WERI-Rb-1 (cell line): ENCODE measurements around the gene CDH4.

Source experiments
- DNase-seq: peaks from one replicate; pipeline ENCODE4 v3.0.0-alpha.2; 2020
- H3K27ac ChIP-seq: fragments of 250-450 bp; sonication (Bioruptor Pico); 2 replicates; pipeline ENCODE4 v1.5.1; 2020; ENCODE audit warnings: mild to moderate bottlenecking, moderate library complexity
- H3K27me3 ChIP-seq: fragments of 250-450 bp; sonication (Bioruptor Pico); 2 replicates; pipeline ENCODE4 v1.5.1; 2021; ENCODE audit warnings: mild to moderate bottlenecking, low read depth, moderate library complexity; ENCODE audit not compliant: insufficient read depth, severe bottlenecking
- H3K36me3 ChIP-seq: fragments of 250-450 bp; sonication (Bioruptor Pico); 2 replicates; pipeline ENCODE4 v1.5.1; 2020; ENCODE audit warnings: mild to moderate bottlenecking, moderate library complexity
- H3K4me3 ChIP-seq: 2 replicates; pipeline ENCODE4 v1.5.1; 2011; ENCODE audit warnings: low read depth, mild to moderate bottlenecking, control low read depth, low read length
- H3K9me3 ChIP-seq: fragments of 250-450 bp; sonication (Bioruptor Pico); 2 replicates; pipeline ENCODE4 v1.5.1; 2021; ENCODE audit warnings: mild to moderate bottlenecking, moderate library complexity; ENCODE audit not compliant: severe bottlenecking
- CTCF ChIP-seq: IDR thresholded peaks from 2 replicates; pipeline ENCODE4 v1.5.1; 2011; ENCODE audit warnings: low read depth, mild to moderate bottlenecking, control low read depth, inconsistent platforms, low read length

Gene CDH4

GRCh38 chr20:61663521-61664425 is 411.7 kb downstream of the CDH4 start:
- no peaks in the 10 kb centered on the region for H3K36me3 ChIP-seq
- peaks cover 95% of the 10 kb centered on the region for H3K27me3 ChIP-seq
- H3K4me3 ChIP-seq: no peak overlapping the region
- H3K9me3 ChIP-seq: no peaks in the 10 kb centered on the region
- H3K27ac ChIP-seq: no peak overlapping the region
- no peak for DNase-seq
- no peak for TF ChIP-seq CTCF

GRCh38 chr20:61664556-61665320 is 412.7 kb downstream of the CDH4 start:
- H3K27me3 ChIP-seq: peaks cover 97% of the 10 kb centered on the region
- no peak for TF ChIP-seq CTCF
- DNase-seq: no peak

GRCh38 chr20:61665528-61666470 is 413.7 kb downstream of the CDH4 start:
- DNase-seq: no peak
- TF ChIP-seq CTCF: no peak
- Histone ChIP-seq H3K9me3 (no peaks in the 10 kb centered on the region), H3K4me3 (no peak overlapping the region), H3K36me3 (no peaks in the 10 kb centered on the region), H3K27ac (no peak overlapping the region), H3K27me3 (peaks cover 97% of the 10 kb centered on the region)

More at GRCh38 chr20:61664556-61665320, 412.7 kb downstream of the CDH4 start:
- H3K9me3 ChIP-seq: no peaks in the 10 kb centered on the region
- no peaks in the 10 kb centered on the region for H3K36me3 ChIP-seq
- no peak overlapping the region for H3K4me3 ChIP-seq
- H3K27ac ChIP-seq: no peak overlapping the region

- peaks cover 98% of the 10 kb centered on the region for H3K27me3 ChIP-seq
Measured at GRCh38 chr20:61666471-61666832, 414.4 kb downstream of the CDH4 start.

More at GRCh38 chr20:61666471-61666832, 414.4 kb downstream of the CDH4 start:
- H3K36me3 ChIP-seq: no peaks in the 10 kb centered on the region
- H3K9me3 ChIP-seq: no peaks in the 10 kb centered on the region
- H3K4me3 ChIP-seq: no peak overlapping the region
- H3K27ac ChIP-seq: no peak overlapping the region
- no peak for DNase-seq
- no peak for TF ChIP-seq CTCF
